ENCODE data around the gene SIAH1.

DNA sequence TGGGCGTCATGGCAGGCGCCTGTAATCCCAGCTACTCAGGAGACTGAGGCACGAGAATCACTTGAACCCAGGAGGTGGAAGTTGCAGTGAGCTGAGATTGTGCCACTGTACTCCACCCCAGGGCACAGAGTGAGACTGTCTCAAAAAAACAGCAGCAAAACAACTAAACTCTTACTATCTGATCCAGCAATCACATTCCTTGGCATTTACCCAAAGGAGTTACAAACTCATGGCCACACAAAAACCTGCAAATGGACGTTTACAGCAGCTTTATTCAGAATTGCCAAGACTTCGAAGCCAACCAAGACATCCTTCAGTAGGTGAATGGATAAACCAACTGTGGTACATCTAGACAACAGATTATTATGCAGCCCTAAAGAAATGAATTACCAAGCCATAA is 4.0 kb downstream of the SIAH1 start:
- TF ChIP-seq, protein P1, sequence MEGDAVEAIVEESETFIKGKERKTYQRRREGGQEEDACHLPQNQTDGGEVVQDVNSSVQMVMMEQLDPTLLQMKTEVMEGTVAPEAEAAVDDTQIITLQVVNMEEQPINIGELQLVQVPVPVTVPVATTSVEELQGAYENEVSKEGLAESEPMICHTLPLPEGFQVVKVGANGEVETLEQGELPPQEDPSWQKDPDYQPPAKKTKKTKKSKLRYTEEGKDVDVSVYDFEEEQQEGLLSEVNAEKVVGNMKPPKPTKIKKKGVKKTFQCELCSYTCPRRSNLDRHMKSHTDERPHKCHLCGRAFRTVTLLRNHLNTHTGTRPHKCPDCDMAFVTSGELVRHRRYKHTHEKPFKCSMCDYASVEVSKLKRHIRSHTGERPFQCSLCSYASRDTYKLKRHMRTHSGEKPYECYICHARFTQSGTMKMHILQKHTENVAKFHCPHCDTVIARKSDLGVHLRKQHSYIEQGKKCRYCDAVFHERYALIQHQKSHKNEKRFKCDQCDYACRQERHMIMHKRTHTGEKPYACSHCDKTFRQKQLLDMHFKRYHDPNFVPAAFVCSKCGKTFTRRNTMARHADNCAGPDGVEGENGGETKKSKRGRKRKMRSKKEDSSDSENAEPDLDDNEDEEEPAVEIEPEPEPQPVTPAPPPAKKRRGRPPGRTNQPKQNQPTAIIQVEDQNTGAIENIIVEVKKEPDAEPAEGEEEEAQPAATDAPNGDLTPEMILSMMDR (IDR thresholded peaks at IDR 0.05; ENCODE audit: poor library complexity, severe bottlenecking), result no peak
- no peak for TF ChIP-seq TAF1 (IDR thresholded peaks at IDR 0.05; ENCODE audit: low read depth)
- TF ChIP-seq POLR2AphosphoS5 (IDR thresholded peaks at IDR 0.05), result no peak
- TF ChIP-seq EP300 (conservative IDR thresholded peaks at IDR 0.05; ENCODE audit: poor library complexity, severe bottlenecking), result no peak
- no peak for TF ChIP-seq RAD21 (conservative IDR thresholded peaks at IDR 0.05)
- no peak for TF ChIP-seq EZH2 (IDR thresholded peaks at IDR 0.05; ENCODE audit: borderline replicate concordance, insufficient read depth, low read length, poor library complexity, severe bottlenecking)

Measured in neural cell (in vitro differentiated cells).